WTC11 (cell line): ENCODE data around the gene EID2. TPM values are rescaled to one million over a fixed set of nuclear protein-coding genes. Genes with fewer than 3 reads are reported as not detected.

ENCODE experiments used
- ATAC-seq: fragments of 200-7000 bp; cut with Tn5 transposase; 2 replicates; pipeline ENCODE4 v1.10.0; 2021; ENCODE audit warnings: mild to moderate bottlenecking, moderate library complexity
- CTCF ChIA-PET: fragments of 300-600 bp; sonication (Branson Sonifier 250); formaldehyde crosslinking; loops from one replicate; lab custom pipeline; 2021; ENCODE audit warnings: antibody characterized with exemption; lab: Charles Lee
- POLR2A ChIA-PET: fragments of 350-600 bp; sonication (Branson Sonifier 250); formaldehyde crosslinking; loops from one replicate; lab custom pipeline; 2021; ENCODE audit warnings: antibody characterized with exemption; lab: Charles Lee
- DNase-seq: peaks from one replicate; pipeline ENCODE4 v3.0.0; 2021; ENCODE audit warnings: low spot score
- H3K27ac Mint-ChIP-seq: 2 replicates; pipeline ENCODE4 v1.8.0; 2021; ENCODE audit warnings: mixed read lengths
- H3K27me3 Mint-ChIP-seq: 2 replicates; pipeline ENCODE4 v1.8.0; 2021; ENCODE audit warnings: low read depth, mild to moderate bottlenecking, moderate library complexity, mixed read lengths
- H3K36me3 Mint-ChIP-seq: 2 replicates; pipeline ENCODE4 v1.8.0; 2021; ENCODE audit warnings: mixed read lengths
- H3K4me1 Mint-ChIP-seq: 2 replicates; pipeline ENCODE4 v1.8.0; 2022; ENCODE audit warnings: mixed read lengths
- H3K4me3 Mint-ChIP-seq: 2 replicates; pipeline ENCODE4 v1.8.0; 2021; ENCODE audit warnings: mild to moderate bottlenecking, moderate library complexity, mixed read lengths
- H3K9me3 Mint-ChIP-seq: 2 replicates; pipeline ENCODE4 v1.8.0; 2021; ENCODE audit warnings: mixed read lengths
- ESRRA ChIP-seq: sonication (generic); formaldehyde crosslinking; IDR thresholded peaks from 2 replicates; pipeline ENCODE4 v1.8.1; 2022; ENCODE audit warnings: mild to moderate bottlenecking, missing genetic modification reagents, borderline replicate concordance
- IRF1 ChIP-seq: sonication (generic); formaldehyde crosslinking; IDR thresholded peaks from 2 replicates; pipeline ENCODE4 v1.8.0; 2023; ENCODE audit warnings: missing genetic modification reagents
- IRF2 ChIP-seq: sonication (generic); formaldehyde crosslinking; IDR thresholded peaks from 2 replicates; pipeline ENCODE4 v1.8.0; 2022; ENCODE audit warnings: low read depth, missing genetic modification reagents, borderline replicate concordance
- NFYB ChIP-seq: sonication (generic); formaldehyde crosslinking; conservative IDR thresholded peaks from 2 replicates; pipeline ENCODE4 v1.8.0; 2022; ENCODE audit warnings: low read depth, missing genetic modification reagents
- SMAD3 ChIP-seq: sonication (generic); formaldehyde crosslinking; IDR thresholded peaks from 2 replicates; pipeline ENCODE4 v1.8.0; 2022; ENCODE audit warnings: missing genetic modification reagents, mild to moderate bottlenecking, borderline replicate concordance
- USF2 ChIP-seq: sonication (generic); formaldehyde crosslinking; IDR thresholded peaks from 2 replicates; pipeline ENCODE4 v1.8.1; 2023; ENCODE audit warnings: mild to moderate bottlenecking, missing genetic modification reagents, moderate library complexity
- total RNA-seq: library from RNA; stranded (reverse); gene quantifications from 3 replicates; pipeline ENCODE4 v1.2.3, GENCODE V29; 2021

EID2 gene
- total RNA-seq, 1 experiment from 2014 or later, result 21.5 TPM

- Mint-ChIP-seq H3K9me3 (no peaks in the 10 kb centered on the region), H3K36me3 (peaks cover 37% of the 10 kb centered on the region), H3K27me3 (no peaks in the 10 kb centered on the region), H3K4me1 (peaks cover 12% of the 10 kb centered on the region), H3K4me3 (no peak overlapping the region), H3K27ac (peak overlapping the region; percentile 76)
- ChIA-PET POLR2A (no interaction called here), CTCF (interaction anchor here (1.5 kb wide), 1 partner anchor 13 kb away, joined by 5 read pairs; no protein-coding TSS in a partner anchor)
- DNase-seq (no peak), ATAC-seq (peak; percentile 37)
- no peak for TF ChIP-seq USF2 (CRISPR knock-in tag)
- TF ChIP-seq NFYB, result no peak
- TF ChIP-seq ESRRA (CRISPR knock-in tag), result no peak
- TF ChIP-seq IRF1 (CRISPR knock-in tag), result no peak
- TF ChIP-seq SMAD3, result no peak
- no peak for TF ChIP-seq IRF2 (CRISPR knock-in tag)
These were observed 50.2 kb downstream of the EID2 start for GRCh38 chr19:39489756-39490155.

Other genes with a start within 250 kb of the EID2 start
- gene IFNL1, start 243.8 kb downstream of the EID2 start, total RNA-seq, result not detected in 3 replicates
- gene LRFN1, start 219.3 kb downstream of the EID2 start, total RNA-seq, result 7.1 to 8.5 TPM (median 8.1 TPM) in 3 replicates
- 0.96 to 1.8 TPM (median 1.4 TPM) in 3 replicates for gene GMFG, start 204.1 kb downstream of the EID2 start, total RNA-seq
- gene SAMD4B, start 197.7 kb downstream of the EID2 start, total RNA-seq, result 148 to 164 TPM (median 150 TPM) in 3 replicates
- 27.8 to 34.4 TPM (median 29.4 TPM) in 3 replicates for gene PAF1, start 149.1 kb downstream of the EID2 start, total RNA-seq
- 37.6 to 42.9 TPM (median 39.4 TPM) in 3 replicates for gene MED29, start 148.8 kb downstream of the EID2 start, total RNA-seq
- 17.3 to 22.2 TPM (median 18.4 TPM) in 3 replicates for gene ZFP36, start 133.3 kb downstream of the EID2 start, total RNA-seq
- gene PLEKHG2, start 127.5 kb downstream of the EID2 start, total RNA-seq, result 62.3 to 72.0 TPM (median 63.6 TPM) in 3 replicates
- 2,962 to 3,158 TPM (median 2,999 TPM) in 3 replicates for gene RPS16, start 104.2 kb downstream of the EID2 start, total RNA-seq
- gene SUPT5H, start 94.6 kb downstream of the EID2 start, total RNA-seq, result 109 to 135 TPM (median 110 TPM) in 3 replicates
- gene TIMM50, start 59.3 kb downstream of the EID2 start, total RNA-seq, result 136 to 154 TPM (median 137 TPM) in 3 replicates
- gene DLL3, start 41.2 kb downstream of the EID2 start, total RNA-seq, result 16.4 to 23.9 TPM (median 21.6 TPM) in 3 replicates
- 12.6 to 15.4 TPM (median 15.1 TPM) in 3 replicates for gene SELENOV, start 25.0 kb downstream of the EID2 start, total RNA-seq
- gene EID2B, start 7.3 kb downstream of the EID2 start, total RNA-seq, result 2.7 to 3.6 TPM (median 2.7 TPM) in 3 replicates
- gene LGALS13, start 62.4 kb upstream of the EID2 start, total RNA-seq, result not detected in 3 replicates
- not detected in 3 replicates for gene LGALS16, start 115.8 kb upstream of the EID2 start, total RNA-seq
- not detected in 3 replicates for gene LGALS14, start 164.3 kb upstream of the EID2 start, total RNA-seq
- gene CLC, start 197.9 kb upstream of the EID2 start, total RNA-seq, result not detected in 3 replicates
- gene LEUTX, start 238.7 kb upstream of the EID2 start, total RNA-seq, result not detected in 3 replicates